H9 (cell line): ENCODE measurements around the gene TMEM108. TPM values are rescaled to one million over a fixed set of nuclear protein-coding genes. Genes with fewer than 3 reads are reported as not detected.

ENCODE experiments used
- DNase-seq: peaks from one replicate; pipeline ENCODE4 v3.0.0-alpha.2; 2017
- H2AFZ ChIP-seq: one replicate; pipeline ENCODE4 v1.6.1; 2013; ENCODE audit warnings: mild to moderate bottlenecking, low read length, control low read depth, moderate library complexity
- H2AK5ac ChIP-seq: 2 replicates; pipeline ENCODE4 v1.6.1; 2013; ENCODE audit warnings: low read length, control low read depth, mixed read lengths; ENCODE audit not compliant: insufficient read length
- H2BK120ac ChIP-seq: one replicate; pipeline ENCODE4 v1.6.1; 2013; ENCODE audit warnings: low read depth, mild to moderate bottlenecking, low read length, control low read depth, inconsistent platforms; ENCODE audit not compliant: poor library complexity, severe bottlenecking
- H2BK12ac ChIP-seq: 2 replicates; pipeline ENCODE4 v1.6.1; 2013; ENCODE audit warnings: low read length, control low read depth, mixed read lengths, low read depth; ENCODE audit not compliant: insufficient read length
- H2BK15ac ChIP-seq: 2 replicates; pipeline ENCODE4 v1.6.1; 2013; ENCODE audit warnings: low read depth, low read length, control low read depth
- H2BK20ac ChIP-seq: one replicate; pipeline ENCODE4 v1.6.1; 2013; ENCODE audit warnings: low read depth, mild to moderate bottlenecking, low read length, control low read depth, inconsistent platforms; ENCODE audit not compliant: poor library complexity, severe bottlenecking
- H2BK5ac ChIP-seq: 2 replicates; pipeline ENCODE4 v1.6.1; 2013; ENCODE audit warnings: low read length, control low read depth, mixed read lengths; ENCODE audit not compliant: insufficient read length
- H3K14ac ChIP-seq: 2 replicates; pipeline ENCODE4 v1.6.1; 2013; ENCODE audit warnings: low read length, control low read depth; ENCODE audit not compliant: insufficient read depth
- H3K18ac ChIP-seq: 2 replicates; pipeline ENCODE4 v1.6.1; 2013; ENCODE audit warnings: low read depth, mild to moderate bottlenecking, mixed read lengths, low read length, control low read depth; ENCODE audit not compliant: insufficient read length
- H3K23ac ChIP-seq: 2 replicates; pipeline ENCODE4 v1.6.1; 2013; ENCODE audit warnings: low read length, control low read depth, mixed read lengths, low read depth; ENCODE audit not compliant: insufficient read length
- H3K23me2 ChIP-seq: 2 replicates; pipeline ENCODE4 v1.6.1; 2013; ENCODE audit warnings: low read depth, mild to moderate bottlenecking, mixed read lengths, low read length, control low read depth; ENCODE audit not compliant: insufficient read length, poor library complexity, severe bottlenecking
- H3K27ac ChIP-seq: 2 replicates; pipeline ENCODE4 v1.5.1; 2013; ENCODE audit warnings: low read length, control low read depth, mixed read lengths, low read depth; ENCODE audit not compliant: insufficient read length
- H3K27me3 ChIP-seq: 2 replicates; pipeline ENCODE4 v1.6.1; 2013; ENCODE audit warnings: low read length, control low read depth, inconsistent platforms; ENCODE audit not compliant: insufficient read depth
- H3K4ac ChIP-seq: 2 replicates; pipeline ENCODE4 v1.6.1; 2013; ENCODE audit warnings: low read depth, mild to moderate bottlenecking, control low read depth, inconsistent platforms, low read length, moderate library complexity
- H3K4me1 ChIP-seq: 2 replicates; pipeline ENCODE4 v1.6.1; 2013; ENCODE audit warnings: low read length, control low read depth, inconsistent platforms; ENCODE audit not compliant: insufficient read depth
- H3K4me2 ChIP-seq: 2 replicates; pipeline ENCODE4 v1.6.1; 2013; ENCODE audit warnings: low read length, control low read depth, mixed read lengths; ENCODE audit not compliant: insufficient read length, insufficient read depth
- H3K56ac ChIP-seq: 2 replicates; pipeline ENCODE4 v1.6.1; 2013; ENCODE audit warnings: low read depth, mild to moderate bottlenecking, mixed read lengths, low read length, control low read depth; ENCODE audit not compliant: insufficient read length
- H3K79me1 ChIP-seq: 2 replicates; pipeline ENCODE4 v1.6.1; 2013; ENCODE audit warnings: low read depth, mild to moderate bottlenecking, moderate library complexity, low read length, control low read depth, inconsistent platforms; ENCODE audit not compliant: insufficient read depth, poor library complexity, severe bottlenecking
- H3K79me2 ChIP-seq: 2 replicates; pipeline ENCODE4 v1.6.1; 2013; ENCODE audit warnings: low read length, control low read depth, inconsistent platforms; ENCODE audit not compliant: insufficient read depth
- H3K9ac ChIP-seq: 2 replicates; pipeline ENCODE4 v1.6.1; 2013; ENCODE audit warnings: low read length, control low read depth, mixed read lengths; ENCODE audit not compliant: insufficient read length; ENCODE audit errors: extremely low read depth
- H3K9me3 ChIP-seq: one replicate; pipeline ENCODE4 v1.6.1; 2013; ENCODE audit warnings: low read depth, low read length, inconsistent platforms; ENCODE audit not compliant: control insufficient read depth
- H3T11ph ChIP-seq: one replicate; pipeline ENCODE4 v1.6.1; 2013; ENCODE audit warnings: mild to moderate bottlenecking, low read length, control low read depth, inconsistent platforms
- H4K20me1 ChIP-seq: one replicate; pipeline ENCODE4 v1.6.1; 2013; ENCODE audit not compliant: control insufficient read depth, insufficient read length, insufficient read depth
- H4K5ac ChIP-seq: 2 replicates; pipeline ENCODE4 v1.6.1; 2013; ENCODE audit warnings: low read depth, mild to moderate bottlenecking, mixed read lengths, low read length, control low read depth; ENCODE audit not compliant: insufficient read length
- H4K8ac ChIP-seq: replicated peaks from 2 replicates; pipeline ENCODE4 v1.6.1; 2013; ENCODE audit warnings: low read length, control low read depth, mixed read lengths, low read depth; ENCODE audit not compliant: insufficient read length
- H4K91ac ChIP-seq: 2 replicates; pipeline ENCODE4 v1.6.1; 2013; ENCODE audit warnings: low read depth, mild to moderate bottlenecking, moderate library complexity, mixed read lengths, low read length, control low read depth; ENCODE audit not compliant: insufficient read length
- H3K27ac Mint-ChIP-seq, 3 experiments: 2 replicates in 2 of 3; 3 replicates in 1 of 3; pipeline ENCODE4 v1.8.0; 2020 to 2021; ENCODE audit warnings: mixed read lengths in 3 of 3, mild to moderate bottlenecking in 1 of 3, moderate library complexity in 1 of 3
- H3K27me3 Mint-ChIP-seq: 2 replicates; pipeline ENCODE4 v1.8.0; 2021; ENCODE audit warnings: low read depth, mild to moderate bottlenecking, moderate library complexity, mixed read lengths
- H3K36me3 Mint-ChIP-seq, 3 experiments: 2 replicates in 2 of 3; 3 replicates in 1 of 3; pipeline ENCODE4 v1.8.0; 2020 to 2021; ENCODE audit warnings: low read depth in 3 of 3, mixed read lengths in 3 of 3; ENCODE audit not compliant: insufficient read depth in 1 of 3
- H3K4me1 Mint-ChIP-seq, 2 experiments: 2 replicates each; pipeline ENCODE4 v1.8.0; 2020; ENCODE audit warnings: mixed read lengths in 2 of 2
- H3K4me3 Mint-ChIP-seq, 2 experiments: 2 replicates in 1 of 2; 3 replicates in 1 of 2; pipeline ENCODE4 v1.8.0; 2020 to 2021; ENCODE audit warnings: mild to moderate bottlenecking in 2 of 2, mixed read lengths in 2 of 2, moderate library complexity in 1 of 2
- H3K9me3 Mint-ChIP-seq, 2 experiments: 2 replicates in 1 of 2; 3 replicates in 1 of 2; pipeline ENCODE4 v1.8.0; 2020; ENCODE audit warnings: mild to moderate bottlenecking in 2 of 2, mixed read lengths in 2 of 2, moderate library complexity in 1 of 2
- CTCF ChIP-seq: fragments of 200-600 bp; sonication (generic); conservative IDR thresholded peaks from 3 replicates; pipeline ENCODE4 v1.8.0; 2021; ENCODE audit warnings: antibody characterized with exemption, mild to moderate bottlenecking
- WGBS: extraction: QIAGEN DNeasy Blood & Tissue Kit; methylation state at CpG from one replicate; pipeline ENCODE4 v1.1.7; 2013; ENCODE audit warnings: missing lambda C conversion rate, low lambda C conversion rate, mixed read lengths; ENCODE audit not compliant: insufficient read length; ENCODE audit errors: extremely low coverage; 5-methylcytosine and 5-hydroxymethylcytosine counted together
- total RNA-seq: library from RNA; stranded (reverse); gene quantifications from 2 replicates; pipeline ENCODE4 v1.2.1, GENCODE V29; 2021

TMEM108 gene
- total RNA-seq, 1 experiment from 2014 or later = 5.0 TPM

DNA sequence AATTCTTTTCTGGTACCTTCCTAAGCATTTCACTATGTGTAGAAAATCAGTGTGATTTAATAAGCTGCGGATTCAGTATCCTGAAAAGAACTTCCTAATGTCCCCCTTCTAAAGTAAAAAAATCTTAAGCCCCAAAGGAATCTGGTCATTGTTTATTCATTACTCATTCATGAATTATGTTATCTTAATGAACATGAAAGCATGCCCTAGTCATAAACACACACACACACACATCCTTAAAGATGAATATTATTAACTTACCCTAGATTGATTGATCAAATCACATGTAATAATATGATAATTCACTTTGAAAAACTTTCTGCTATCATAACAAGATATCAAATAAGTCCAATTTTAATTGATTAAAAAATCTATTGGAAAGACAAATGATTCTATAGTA lies 265.2 kb downstream of the TMEM108 start:
- H2BK20ac ChIP-seq = no peak overlapping the region
- Mint-ChIP-seq H3K27ac (no peak overlapping the region), H3K4me3 (no peak overlapping the region), H3K4me1 (peaks cover 6 to 16% of the 10 kb centered on the region in 2 experiments; a peak in 3 of 4 replicates), H3K9me3 (peaks cover 2% of the 10 kb centered on the region in 2 experiments; a peak in 2 of 5 replicates), H3K27me3 (no peaks in the 10 kb centered on the region), H3K36me3 (no peaks in the 10 kb centered on the region; a peak in 2 of 7 replicates)
- no peak overlapping the region for H3K4me2 ChIP-seq
- no peak for TF ChIP-seq CTCF
- no peak overlapping the region for H3K56ac ChIP-seq
- H3K4me1 ChIP-seq = no peaks in the 10 kb centered on the region
- no peaks in the 10 kb centered on the region for H3K9me3 ChIP-seq
- H3K9ac ChIP-seq = no peak overlapping the region
- no peak overlapping the region for H2BK5ac ChIP-seq
- no peak overlapping the region for H2BK15ac ChIP-seq
- WGBS = no CpG with 5 or more reads among the region's 1 CpG
- no peak overlapping the region for H3K4ac ChIP-seq
- no peak overlapping the region for H3K14ac ChIP-seq
- H3K18ac ChIP-seq = no peak overlapping the region
- no peak overlapping the region for H2AFZ ChIP-seq
- DNase-seq = no peak
- H3K27me3 ChIP-seq = no peaks in the 10 kb centered on the region
- H3K79me2 ChIP-seq = no peaks in the 10 kb centered on the region
- no peak overlapping the region for H2BK12ac ChIP-seq
- no peaks in the 10 kb centered on the region for H3K79me1 ChIP-seq
- no peak overlapping the region for H3T11ph ChIP-seq
- H2BK120ac ChIP-seq = no peak overlapping the region
- no peaks in the 10 kb centered on the region for H3K23me2 ChIP-seq
- no peak overlapping the region for H2AK5ac ChIP-seq
- H4K5ac ChIP-seq = no peak overlapping the region
- H4K8ac ChIP-seq = no peak overlapping the region
- no peak overlapping the region for H4K91ac ChIP-seq
- no peaks in the 10 kb centered on the region for H4K20me1 ChIP-seq
- no peak overlapping the region for H3K23ac ChIP-seq
- no peak overlapping the region for H3K27ac ChIP-seq
